Measurements from ENCODE around the gene ATL2.
"Not testable (repeated sequence)": the region's sequence is repeated elsewhere in the genome, so short reads cannot be mapped to it uniquely, and the experiment has no call there.

The ATL2 gene

DNA sequence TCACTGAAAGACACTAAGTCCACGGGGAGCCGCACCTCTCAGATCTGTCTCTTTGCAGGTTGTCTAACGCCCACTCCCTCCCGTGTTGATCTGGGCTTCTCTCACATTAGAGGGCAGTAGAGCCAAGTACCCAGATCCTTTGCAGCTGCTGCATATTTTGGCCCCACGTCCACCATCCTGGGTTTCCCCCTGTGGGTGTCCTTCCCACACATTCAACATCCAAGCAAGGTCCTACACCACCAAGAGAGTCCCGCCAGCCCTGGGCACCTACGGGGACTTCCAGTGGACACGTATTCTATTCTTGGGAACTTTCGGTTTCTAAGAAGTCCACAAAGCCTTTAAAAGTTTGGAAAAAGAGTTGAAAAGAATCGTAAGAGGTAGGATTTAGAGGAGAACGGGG, 116.6 kb downstream of the ATL2 start:
- Histone ChIP-seq H3K27me3 (ENCODE audit: low read depth, low read length) (no peaks in the 10 kb centered on the region), H3K4me1 (ENCODE audit: low read length) (peaks cover 12% of the 10 kb centered on the region), H3K9me3 (ENCODE audit: insufficient read depth, low read length) (no peaks in the 10 kb centered on the region), H4K20me1 (ENCODE audit: insufficient read depth, low read length) (no peaks in the 10 kb centered on the region), H3K4me3 (ENCODE audit: low read length) (peak overlapping the region; percentile 44), H2AFZ (ENCODE audit: low read depth, low read length) (peak overlapping the region; percentile 15; the same call in 1 of the 2 replicates), H3K4me2 (ENCODE audit: low read length) (peak overlapping the region; percentile 45), H3K79me2 (ENCODE audit: low read length) (no peaks in the 10 kb centered on the region), H3K36me3 (replicated peaks; ENCODE audit: low read depth, low read length) (no peaks in the 10 kb centered on the region), H3K27ac (ENCODE audit: low read length) (no peak overlapping the region), H3K9ac (ENCODE audit: low read length) (no peak overlapping the region)
- TF ChIP-seq EZH2phosphoT487 (IDR thresholded peaks at IDR 0.05; ENCODE audit: low read depth), result no peak
- TF ChIP-seq, protein P1, sequence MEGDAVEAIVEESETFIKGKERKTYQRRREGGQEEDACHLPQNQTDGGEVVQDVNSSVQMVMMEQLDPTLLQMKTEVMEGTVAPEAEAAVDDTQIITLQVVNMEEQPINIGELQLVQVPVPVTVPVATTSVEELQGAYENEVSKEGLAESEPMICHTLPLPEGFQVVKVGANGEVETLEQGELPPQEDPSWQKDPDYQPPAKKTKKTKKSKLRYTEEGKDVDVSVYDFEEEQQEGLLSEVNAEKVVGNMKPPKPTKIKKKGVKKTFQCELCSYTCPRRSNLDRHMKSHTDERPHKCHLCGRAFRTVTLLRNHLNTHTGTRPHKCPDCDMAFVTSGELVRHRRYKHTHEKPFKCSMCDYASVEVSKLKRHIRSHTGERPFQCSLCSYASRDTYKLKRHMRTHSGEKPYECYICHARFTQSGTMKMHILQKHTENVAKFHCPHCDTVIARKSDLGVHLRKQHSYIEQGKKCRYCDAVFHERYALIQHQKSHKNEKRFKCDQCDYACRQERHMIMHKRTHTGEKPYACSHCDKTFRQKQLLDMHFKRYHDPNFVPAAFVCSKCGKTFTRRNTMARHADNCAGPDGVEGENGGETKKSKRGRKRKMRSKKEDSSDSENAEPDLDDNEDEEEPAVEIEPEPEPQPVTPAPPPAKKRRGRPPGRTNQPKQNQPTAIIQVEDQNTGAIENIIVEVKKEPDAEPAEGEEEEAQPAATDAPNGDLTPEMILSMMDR (IDR thresholded peaks at IDR 0.05; ENCODE audit: low read depth, low read length), result peak; percentile 20; the same call in 1 of the 2 replicates

DNA sequence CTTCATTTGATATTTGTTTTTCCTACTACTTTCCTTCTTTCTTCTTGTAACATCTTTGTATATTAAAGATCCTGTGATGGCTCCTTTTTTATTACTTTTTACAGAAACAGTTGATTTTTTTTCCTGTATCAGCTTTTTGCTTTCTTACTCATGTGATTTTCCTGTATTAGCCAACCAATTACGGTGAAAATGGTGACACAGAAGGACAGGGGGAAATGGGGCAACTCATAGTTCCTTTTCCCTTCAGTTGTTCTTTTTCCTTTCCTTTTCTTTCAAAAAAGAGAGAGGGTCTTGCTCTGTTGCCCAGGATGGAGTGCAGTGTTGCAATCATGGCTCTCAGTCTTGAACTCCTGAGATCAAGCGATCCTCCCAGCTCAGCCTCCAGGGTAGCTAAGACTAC, 117.8 kb downstream of the ATL2 start:
- peaks cover 12% of the 10 kb centered on the region for H3K4me1 ChIP-seq (ENCODE audit: low read length)
- H3K79me2 ChIP-seq (ENCODE audit: low read length), result no peaks in the 10 kb centered on the region
- H2AFZ ChIP-seq (ENCODE audit: low read depth, low read length), result no peak overlapping the region
- no peak overlapping the region for H3K4me3 ChIP-seq (ENCODE audit: low read length)
- no peak overlapping the region for H3K9ac ChIP-seq (ENCODE audit: low read length)
- H3K27ac ChIP-seq (ENCODE audit: low read length), result no peak overlapping the region
- no peak overlapping the region for H3K4me2 ChIP-seq (ENCODE audit: low read length)
- H3K9me3 ChIP-seq (ENCODE audit: insufficient read depth, low read length), result no peaks in the 10 kb centered on the region
- no peak for TF ChIP-seq EZH2phosphoT487 (IDR thresholded peaks at IDR 0.05; ENCODE audit: low read depth)
- TF ChIP-seq, protein P1 (IDR thresholded peaks at IDR 0.05; ENCODE audit: low read depth, low read length), result no peak
- H3K36me3 ChIP-seq (replicated peaks; ENCODE audit: low read depth, low read length), result no peaks in the 10 kb centered on the region
- H3K27me3 ChIP-seq (ENCODE audit: low read depth, low read length), result no peaks in the 10 kb centered on the region
- no peaks in the 10 kb centered on the region for H4K20me1 ChIP-seq (ENCODE audit: insufficient read depth, low read length)

DNA sequence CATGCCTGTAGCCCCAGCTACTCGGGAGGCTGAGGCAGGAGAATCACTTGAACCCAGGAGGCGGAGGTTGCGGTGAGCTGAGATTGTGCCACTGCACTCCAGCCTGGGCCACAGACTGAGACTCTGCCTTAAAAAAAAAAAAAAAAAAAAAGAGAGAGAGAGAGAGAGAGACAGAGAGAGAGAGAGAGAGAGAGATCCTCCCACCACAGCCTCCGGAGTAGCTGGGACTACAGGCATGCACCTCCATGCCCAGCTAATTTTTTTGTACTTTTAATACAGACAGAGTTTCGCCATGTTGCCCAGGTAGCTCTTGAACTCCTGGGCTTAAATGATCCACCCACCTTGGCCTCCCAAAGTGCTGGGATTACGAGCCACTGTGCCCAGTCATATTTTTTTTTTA, 119.4 kb downstream of the ATL2 start:
- H3K4me1 ChIP-seq (ENCODE audit: low read length), result peaks cover 12% of the 10 kb centered on the region
- H3K4me3 ChIP-seq (ENCODE audit: low read length); H3K27ac ChIP-seq (ENCODE audit: low read length); H3K79me2 ChIP-seq (ENCODE audit: low read length); H4K20me1 ChIP-seq (ENCODE audit: insufficient read depth, low read length); H2AFZ ChIP-seq (ENCODE audit: low read depth, low read length); H3K9ac ChIP-seq (ENCODE audit: low read length); H3K4me2 ChIP-seq (ENCODE audit: low read length); H3K36me3 ChIP-seq (replicated peaks; ENCODE audit: low read depth, low read length); H3K9me3 ChIP-seq (ENCODE audit: insufficient read depth, low read length); H3K27me3 ChIP-seq (ENCODE audit: low read depth, low read length): not testable (repeated sequence)

DNA sequence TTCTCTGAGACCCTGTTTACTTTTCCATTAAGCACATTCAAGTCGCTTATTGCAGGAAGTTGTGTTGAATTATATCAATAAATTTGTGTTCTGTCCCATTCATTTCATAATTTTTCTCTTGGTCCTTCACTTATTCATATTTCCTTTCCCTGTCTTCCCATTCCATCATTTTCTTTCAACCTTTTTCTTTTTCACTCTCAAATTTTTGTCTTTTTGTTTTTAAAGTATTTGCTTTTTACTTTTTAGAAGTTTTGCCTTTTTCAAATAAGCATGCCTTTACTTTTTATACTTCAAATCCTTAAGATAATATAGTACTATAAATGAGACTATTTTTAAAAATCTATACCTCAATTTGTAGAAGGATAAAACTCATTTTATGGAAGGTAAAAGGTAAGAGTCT, 120.5 kb downstream of the ATL2 start:
- no peak for TF ChIP-seq EZH2phosphoT487 (IDR thresholded peaks at IDR 0.05; ENCODE audit: low read depth)
- TF ChIP-seq, protein P1 (IDR thresholded peaks at IDR 0.05; ENCODE audit: low read depth, low read length), result no peak
- Histone ChIP-seq H3K4me1 (ENCODE audit: low read length) (peaks cover 3% of the 10 kb centered on the region; the same call in 1 of the 2 replicates), H3K9ac (ENCODE audit: low read length) (no peak overlapping the region), H3K9me3 (ENCODE audit: insufficient read depth, low read length) (no peaks in the 10 kb centered on the region), H2AFZ (ENCODE audit: low read depth, low read length) (no peak overlapping the region), H3K27me3 (ENCODE audit: low read depth, low read length) (no peaks in the 10 kb centered on the region), H4K20me1 (ENCODE audit: insufficient read depth, low read length) (no peaks in the 10 kb centered on the region), H3K4me2 (ENCODE audit: low read length) (no peak overlapping the region), H3K79me2 (ENCODE audit: low read length) (no peaks in the 10 kb centered on the region), H3K27ac (ENCODE audit: low read length) (no peak overlapping the region), H3K4me3 (ENCODE audit: low read length) (no peak overlapping the region), H3K36me3 (replicated peaks; ENCODE audit: low read depth, low read length) (no peaks in the 10 kb centered on the region)

DNA sequence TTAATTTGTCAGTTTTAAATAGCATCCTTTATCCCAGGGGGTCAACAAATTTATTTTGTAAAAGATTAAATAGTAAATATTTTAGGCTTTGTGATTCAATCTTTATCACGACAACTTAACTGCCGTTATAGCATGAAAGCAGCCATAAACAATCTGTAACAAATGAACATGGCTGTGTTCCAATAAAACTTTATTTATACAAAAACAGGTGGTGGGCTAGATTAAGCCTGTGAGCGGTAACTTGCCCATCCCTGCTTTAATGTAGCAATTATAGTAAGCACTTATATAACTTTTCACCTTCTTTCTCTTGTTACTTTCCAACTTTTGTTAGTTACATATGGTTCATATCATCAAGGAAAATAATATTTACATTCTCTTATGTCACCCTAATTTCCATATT, 121.9 kb downstream of the ATL2 start:
- no peak overlapping the region for H2AFZ ChIP-seq (ENCODE audit: low read depth, low read length)
- no peak for TF ChIP-seq EZH2phosphoT487 (IDR thresholded peaks at IDR 0.05; ENCODE audit: low read depth)
- TF ChIP-seq, protein P1 (IDR thresholded peaks at IDR 0.05; ENCODE audit: low read depth, low read length), result no peak
- no peaks in the 10 kb centered on the region for H3K27me3 ChIP-seq (ENCODE audit: low read depth, low read length)

More for the DNA sequence above, 121.9 kb downstream of the ATL2 start:
- Histone ChIP-seq H3K27ac (ENCODE audit: low read length) (no peak overlapping the region), H3K79me2 (ENCODE audit: low read length) (no peaks in the 10 kb centered on the region), H3K4me2 (ENCODE audit: low read length) (no peak overlapping the region), H3K9ac (ENCODE audit: low read length) (no peak overlapping the region), H3K36me3 (replicated peaks; ENCODE audit: low read depth, low read length) (no peaks in the 10 kb centered on the region), H4K20me1 (ENCODE audit: insufficient read depth, low read length) (no peaks in the 10 kb centered on the region), H3K9me3 (ENCODE audit: insufficient read depth, low read length) (no peaks in the 10 kb centered on the region), H3K4me1 (ENCODE audit: low read length) (no peaks in the 10 kb centered on the region), H3K4me3 (ENCODE audit: low read length) (no peak overlapping the region)
